OCI-LY7 (cell line): ENCODE data around the gene LRRC4. TPM values are rescaled to one million over a fixed set of nuclear protein-coding genes. Genes with fewer than 3 reads are reported as not detected.

Source experiments
- BruUV-seq: library from RNA; stranded (reverse); fragments of 400-500 nt; replicated peaks from 2 replicates; lab custom pipeline; 2021; lab: Mats Ljungman, UMichigan
- CTCF ChIA-PET: fragments of 300-600 bp; sonication (Branson Sonifier 250); formaldehyde crosslinking; loops from one replicate; lab custom pipeline; 2022; ENCODE audit warnings: antibody characterized with exemption; ENCODE audit not compliant: unreplicated experiment; lab: Charles Lee
- POLR2A ChIA-PET: fragments of 300-600 bp; sonication (Branson Sonifier 250); formaldehyde crosslinking; loops from one replicate; lab custom pipeline; 2022; ENCODE audit warnings: antibody characterized with exemption; lab: Charles Lee
- DNase-seq: peaks from one replicate; pipeline ENCODE4 v3.0.0-alpha.2; 2015; ENCODE audit warnings: low spot score
- H2AFZ ChIP-seq: fragments of 200-600 bp; sonication (generic), shearing (Covaris generic); 2 replicates; pipeline ENCODE4 v1.6.1; 2014; ENCODE audit warnings: mild to moderate bottlenecking, antibody characterized with exemption, low read length, moderate library complexity
- H3K27ac ChIP-seq: fragments of 200-600 bp; sonication (generic); 2 replicates; pipeline ENCODE4 v1.5.1; 2014; ENCODE audit warnings: mixed run types, low read depth, mild to moderate bottlenecking, moderate library complexity, low read length, inconsistent platforms; ENCODE audit not compliant: poor library complexity, severe bottlenecking
- H3K36me3 ChIP-seq: fragments of 200-600 bp; sonication (generic); 2 replicates; pipeline ENCODE4 v1.6.1; 2014; ENCODE audit warnings: mild to moderate bottlenecking, antibody characterized with exemption, low read length, moderate library complexity, mixed read lengths; ENCODE audit not compliant: insufficient read depth
- H3K4me1 ChIP-seq: fragments of 200-600 bp; sonication (generic); 2 replicates; pipeline ENCODE4 v1.5.1; 2014; ENCODE audit warnings: mild to moderate bottlenecking, low read length; ENCODE audit not compliant: insufficient read depth, poor library complexity, severe bottlenecking
- H3K4me2 ChIP-seq: fragments of 200-600 bp; sonication (generic); 2 replicates; pipeline ENCODE4 v1.6.1; 2014; ENCODE audit warnings: mild to moderate bottlenecking, low read length
- H3K4me3 ChIP-seq: fragments of 200-600 bp; sonication (generic); 2 replicates; pipeline ENCODE4 v1.5.1; 2014; ENCODE audit warnings: mild to moderate bottlenecking, low read depth, low read length; ENCODE audit not compliant: poor library complexity, severe bottlenecking
- H3K79me2 ChIP-seq: fragments of 200-600 bp; sonication (generic); 2 replicates; pipeline ENCODE4 v1.6.1; 2016; ENCODE audit warnings: low read depth, mild to moderate bottlenecking, low read length, moderate library complexity, mixed read lengths; ENCODE audit not compliant: insufficient read depth
- H3K9me2 ChIP-seq: fragments of 200-600 bp; sonication (generic); 2 replicates; pipeline ENCODE4 v1.6.1; 2016; ENCODE audit warnings: mild to moderate bottlenecking, low read length, mixed read lengths; ENCODE audit not compliant: insufficient read depth
- H3K9me3 ChIP-seq: fragments of 200-600 bp; sonication (generic); 2 replicates; pipeline ENCODE4 v1.6.1; 2014; ENCODE audit warnings: mild to moderate bottlenecking, mixed run types, low read length, mixed read lengths
- H4K20me1 ChIP-seq: fragments of 200-600 bp; sonication (generic); 2 replicates; pipeline ENCODE4 v1.6.1; 2014; ENCODE audit warnings: mild to moderate bottlenecking, antibody characterized with exemption, low read length, moderate library complexity, mixed read lengths; ENCODE audit not compliant: insufficient read depth
- EZH2phosphoT487 ChIP-seq: fragments of 200-600 bp; sonication (generic); IDR thresholded peaks from 2 replicates; pipeline ENCODE4 v1.6.1; 2018; ENCODE audit warnings: low read depth, borderline replicate concordance, mild to moderate bottlenecking, mixed run types, antibody characterized with exemption, low read length, moderate library complexity, mixed read lengths
- intact Hi-C: fragments of 100-400 bp; cut with micrococcal nuclease; formaldehyde crosslinking; loops from one replicate; pipeline ENCODE4 v1.10.0; 2022; ENCODE audit not compliant: unreplicated experiment
- total RNA-seq, 2 experiments: library from RNA; depleted of rRNA in 1 of 2; stranded (reverse); fragments of >200 nt in 1 of 2; shearing (Covaris generic) in 1 of 2; gene quantifications; 2 replicates each; pipeline ENCODE4 v1.2.3, GENCODE V29; 2014 to 2022
- TF ChIP-seq, protein P1 (sequence below): fragments of 200-600 bp; sonication (generic); conservative IDR thresholded peaks from 2 replicates; pipeline ENCODE4 v1.5.1; 2014; ENCODE audit warnings: mild to moderate bottlenecking, antibody characterized with exemption, low read length, moderate library complexity, mixed read lengths

The LRRC4 gene
- total RNA-seq, 2 experiments from 2014 or later = not detected

DNA sequence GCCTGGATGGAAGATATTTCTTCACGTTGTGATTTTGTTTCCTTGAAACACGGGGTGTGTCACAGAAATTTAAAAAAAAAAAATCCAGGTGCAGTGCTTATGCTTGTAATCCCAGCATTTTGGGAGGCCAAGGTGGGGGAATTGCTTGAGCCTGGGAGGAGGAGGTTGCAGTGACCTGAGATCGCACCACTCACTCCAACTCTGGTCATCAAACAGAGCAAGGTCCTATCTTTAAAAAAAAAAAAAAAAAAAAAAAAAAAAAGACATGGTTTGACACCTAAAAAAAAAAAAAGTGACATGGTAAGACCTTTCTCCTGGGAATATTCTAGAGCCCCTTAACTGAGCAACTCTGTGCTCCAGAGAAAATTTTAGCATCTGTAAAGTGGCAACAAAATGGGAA, 9.0 kb upstream of the LRRC4 start:
- H3K4me2 ChIP-seq = no peak overlapping the region
- no peak overlapping the region for H2AFZ ChIP-seq
- H3K27ac ChIP-seq = no peak overlapping the region
- 0 out of 2 replicates have a peak, but pooled peaks cover 4% of the 10 kb centered on the region for H3K36me3 ChIP-seq
- intact Hi-C loops = no loop called here
- ChIA-PET POLR2A (interaction anchor here (0.8 kb wide), 1 partner anchor 13 kb away, joined by 3 read pairs; no protein-coding TSS in a partner anchor), CTCF (no interaction called here)
- H3K4me3 ChIP-seq = no peak overlapping the region
- H3K79me2 ChIP-seq = no peaks in the 10 kb centered on the region
- no peaks in the 10 kb centered on the region for H3K9me2 ChIP-seq
- peaks cover 15% of the 10 kb centered on the region; the same call in 1 of the 2 replicates for H4K20me1 ChIP-seq
- H3K4me1 ChIP-seq = no peaks in the 10 kb centered on the region
- no peak for TF ChIP-seq EZH2phosphoT487
- TF ChIP-seq, protein P1, sequence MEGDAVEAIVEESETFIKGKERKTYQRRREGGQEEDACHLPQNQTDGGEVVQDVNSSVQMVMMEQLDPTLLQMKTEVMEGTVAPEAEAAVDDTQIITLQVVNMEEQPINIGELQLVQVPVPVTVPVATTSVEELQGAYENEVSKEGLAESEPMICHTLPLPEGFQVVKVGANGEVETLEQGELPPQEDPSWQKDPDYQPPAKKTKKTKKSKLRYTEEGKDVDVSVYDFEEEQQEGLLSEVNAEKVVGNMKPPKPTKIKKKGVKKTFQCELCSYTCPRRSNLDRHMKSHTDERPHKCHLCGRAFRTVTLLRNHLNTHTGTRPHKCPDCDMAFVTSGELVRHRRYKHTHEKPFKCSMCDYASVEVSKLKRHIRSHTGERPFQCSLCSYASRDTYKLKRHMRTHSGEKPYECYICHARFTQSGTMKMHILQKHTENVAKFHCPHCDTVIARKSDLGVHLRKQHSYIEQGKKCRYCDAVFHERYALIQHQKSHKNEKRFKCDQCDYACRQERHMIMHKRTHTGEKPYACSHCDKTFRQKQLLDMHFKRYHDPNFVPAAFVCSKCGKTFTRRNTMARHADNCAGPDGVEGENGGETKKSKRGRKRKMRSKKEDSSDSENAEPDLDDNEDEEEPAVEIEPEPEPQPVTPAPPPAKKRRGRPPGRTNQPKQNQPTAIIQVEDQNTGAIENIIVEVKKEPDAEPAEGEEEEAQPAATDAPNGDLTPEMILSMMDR = no peak
- no peak for DNase-seq
- no peaks in the 10 kb centered on the region for H3K9me3 ChIP-seq
- no TSS peak for BruUV-seq

DNA sequence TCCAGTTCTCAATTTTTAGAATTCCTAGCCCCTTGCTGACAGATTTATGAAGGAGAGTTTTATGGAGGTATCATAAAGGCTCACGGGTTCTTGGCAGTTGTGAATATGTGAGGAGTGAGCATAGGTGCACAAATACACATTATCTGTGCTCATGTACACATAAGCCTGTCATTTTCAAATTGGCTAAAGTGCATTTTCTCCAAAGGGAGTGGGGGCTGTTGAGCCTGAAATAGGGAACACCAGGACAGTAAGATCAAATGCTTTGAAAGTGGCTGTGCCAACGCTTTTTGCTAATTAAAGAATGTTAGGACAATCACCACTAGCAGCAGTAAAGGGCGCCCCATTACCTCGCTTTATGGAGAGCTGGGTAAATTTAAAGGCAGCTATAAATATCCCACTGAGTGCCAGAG, 8.3 kb upstream of the LRRC4 start:
- TF ChIP-seq, protein P1 = no peak
- no peak for TF ChIP-seq EZH2phosphoT487
- BruUV-seq = no TSS peak
- Histone ChIP-seq H3K27ac (no peak overlapping the region), H3K9me3 (no peaks in the 10 kb centered on the region), H2AFZ (no peak overlapping the region), H3K4me3 (no peak overlapping the region), H3K4me1 (no peaks in the 10 kb centered on the region), H3K9me2 (no peaks in the 10 kb centered on the region), H3K4me2 (no peak overlapping the region), H3K36me3 (0 out of 2 replicates have a peak, but pooled peaks cover 4% of the 10 kb centered on the region), H4K20me1 (peaks cover 15% of the 10 kb centered on the region; the same call in 1 of the 2 replicates), H3K79me2 (no peaks in the 10 kb centered on the region)
- CTCF ChIA-PET = no interaction called here
- DNase-seq = no peak
- POLR2A ChIA-PET = interaction anchor here (0.7 to 0.8 kb wide), 2 partner anchors 13 to 283 kb away, joined by 3 read pairs; no protein-coding TSS in a partner anchor
- intact Hi-C loops = loop anchor here (5.0 kb wide), 2 partner anchors 98 to 332 kb away; no protein-coding TSS in a partner anchor

DNA sequence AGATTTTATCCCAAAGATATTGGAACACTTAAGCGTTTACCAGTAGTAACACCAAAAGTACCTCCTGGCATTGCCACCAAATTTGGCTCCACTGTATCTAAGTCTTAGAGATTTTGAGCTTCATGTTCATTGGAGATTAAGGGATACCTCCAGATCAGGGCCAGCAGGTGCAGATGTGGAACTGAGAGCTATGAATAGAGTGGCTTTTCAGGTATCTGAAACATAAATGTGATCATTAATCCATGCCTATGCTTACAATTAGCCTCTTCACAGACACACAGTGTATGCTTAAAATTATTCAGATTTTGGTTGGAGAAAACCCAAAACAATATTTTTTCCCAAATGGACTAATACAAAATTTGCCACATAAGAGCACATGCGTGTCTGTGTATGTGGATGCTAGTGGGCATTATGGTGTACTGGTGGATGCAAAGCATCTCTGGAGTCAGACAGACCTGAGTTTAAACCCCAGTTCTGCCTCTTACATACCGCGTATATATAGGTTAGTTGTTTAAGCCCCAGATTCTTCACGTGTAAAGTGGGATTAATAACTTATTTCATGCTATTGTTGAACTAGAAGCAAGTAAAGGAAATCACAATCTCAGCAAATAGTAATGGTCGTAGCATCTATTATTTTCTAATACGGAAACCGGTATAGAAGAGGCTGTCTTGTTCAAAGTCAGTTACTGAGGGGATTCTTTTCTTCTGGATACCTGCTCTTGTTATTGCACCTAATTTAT, 6.8 kb upstream of the LRRC4 start:
- H3K4me2 ChIP-seq = no peak overlapping the region
- BruUV-seq = no TSS peak
- no peak for DNase-seq
- H4K20me1 ChIP-seq = peaks cover 21% of the 10 kb centered on the region
- H2AFZ ChIP-seq = no peak overlapping the region
- H3K9me2 ChIP-seq = no peaks in the 10 kb centered on the region
- intact Hi-C loops = loop anchor here (5.0 kb wide), 2 partner anchors 99 to 331 kb away; no protein-coding TSS in a partner anchor
- POLR2A ChIA-PET = no interaction called here
- H3K36me3 ChIP-seq = no peaks in the 10 kb centered on the region
- no peaks in the 10 kb centered on the region for H3K4me1 ChIP-seq
- no peaks in the 10 kb centered on the region for H3K79me2 ChIP-seq
- TF ChIP-seq, protein P1 = no peak
- TF ChIP-seq EZH2phosphoT487 = no peak
- H3K27ac ChIP-seq = no peak overlapping the region
- no peaks in the 10 kb centered on the region for H3K9me3 ChIP-seq
- CTCF ChIA-PET = interaction anchor here (0.6 kb wide), 1 partner anchor 938 kb away, joined by 3 read pairs; no protein-coding TSS in a partner anchor
- no peak overlapping the region for H3K4me3 ChIP-seq
